ENCODE measurements around the gene LNP1.

The LNP1 gene

GRCh38 chr3:100483529-100483928 is 82.2 kb downstream of the LNP1 start:
- no peak for DNase-seq

GRCh38 chr3:100486808-100487207 is 85.5 kb downstream of the LNP1 start:
- DNase-seq = no peak

GRCh38 chr3:100489118-100489517 is 87.8 kb downstream of the LNP1 start:
- no peak for DNase-seq

- peak; percentile 90 for DNase-seq
Observed at GRCh38 chr3:100492059-100493006, 91.0 kb downstream of the LNP1 start, which contains the start of gene TMEM45A. TSS of gene TMEM45A (plus strand) at chr3:100492619. CDS start at chr3:100555212, 62,593 bp downstream.

- DNase-seq = no peak
Observed at GRCh38 chr3:100496711-100497261, 95.4 kb downstream of the LNP1 start.

GRCh38 chr3:100499651-100500050 is 98.3 kb downstream of the LNP1 start:
- no peak for DNase-seq

- DNase-seq = no peak
Observed at GRCh38 chr3:100500320-100500880, 99.1 kb downstream of the LNP1 start.

GRCh38 chr3:100503448-100503847 is 102.1 kb downstream of the LNP1 start:
- DNase-seq = no peak
